GM19395 (cell line): ENCODE measurements around the gene TLX3.
A peak's percentile ranks its signal among the peaks of the same experiment; 100 is the strongest.
"Not testable (repeated sequence)": the region's sequence is repeated elsewhere in the genome, so short reads cannot be mapped to it uniquely, and the experiment has no call there.

ENCODE experiments used
- ATAC-seq: cut with Tn5 transposase; IDR thresholded peaks from one replicate; pipeline ENCODE4 v1.9.1; 2021; ENCODE audit warnings: mild to moderate bottlenecking, moderate library complexity; ENCODE audit not compliant: unreplicated experiment

The TLX3 gene

GRCh38 chr5:171308453-171309275 is at the start of gene TLX3:
TSS of gene TLX3 (plus strand) at chr5:171309248. CDS start at chr5:171309366, 118 bp downstream.
- no peak for ATAC-seq

DNA sequence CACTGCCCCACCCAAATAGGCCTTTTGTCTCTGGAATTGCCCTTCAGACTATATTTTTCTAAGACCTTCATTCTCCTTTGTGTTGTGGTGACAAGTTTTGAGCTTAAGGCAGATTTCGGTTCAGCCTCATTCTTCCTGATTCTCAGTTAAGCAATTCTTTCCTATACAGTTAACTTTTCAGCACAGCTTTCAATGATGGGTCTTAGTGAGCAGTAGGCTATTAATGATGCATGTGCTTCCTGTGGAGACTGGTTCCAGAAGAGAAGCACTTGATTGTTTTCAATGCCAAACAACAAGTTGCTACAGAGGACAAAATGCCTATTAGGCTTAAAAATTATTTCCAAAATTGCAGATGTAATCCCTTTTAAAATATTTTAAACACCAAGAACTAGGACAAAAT is 47.7 kb upstream of the TLX3 start:
- no peak for ATAC-seq

GRCh38 chr5:171261904-171262303 is 47.1 kb upstream of the TLX3 start:
- ATAC-seq, result no peak

DNA sequence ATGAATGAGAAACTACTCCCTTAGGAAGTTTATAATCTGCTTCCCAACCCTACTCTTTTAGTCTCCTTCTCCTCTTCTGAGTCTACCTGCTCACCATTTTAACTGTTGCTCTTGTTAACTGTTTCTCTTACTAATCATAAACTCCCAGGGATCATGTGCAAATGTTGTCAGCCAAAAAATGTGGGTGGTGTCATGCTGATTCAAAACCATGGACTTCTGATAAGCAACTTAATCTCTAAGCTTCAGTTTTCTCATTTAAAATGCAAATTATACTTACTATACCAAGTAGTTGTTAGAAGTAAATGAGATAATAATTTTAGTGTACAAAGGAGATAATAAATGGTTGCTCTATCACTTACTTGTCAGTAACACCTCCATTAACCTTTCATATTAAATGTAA is 45.9 kb upstream of the TLX3 start:
- ATAC-seq, result no peak

DNA sequence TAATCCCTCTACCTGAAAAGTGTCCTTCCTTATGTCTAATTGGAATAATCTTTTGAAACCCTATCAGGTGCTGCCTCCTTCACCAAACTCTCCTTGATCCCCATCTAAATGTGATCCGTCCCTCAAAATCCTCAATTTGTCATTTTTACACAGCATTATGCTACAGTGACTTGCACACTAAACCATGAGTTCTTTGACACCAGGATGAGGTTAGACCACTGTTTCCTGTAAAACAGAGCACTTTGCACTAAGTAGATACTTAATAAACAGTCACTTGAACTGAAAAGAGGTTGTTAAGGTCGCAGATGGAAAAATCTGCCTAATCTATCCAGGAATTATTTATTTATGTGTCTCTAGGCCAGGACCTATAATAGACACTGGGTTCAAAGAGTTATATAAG is 44.2 kb upstream of the TLX3 start:
- no peak for ATAC-seq

- ATAC-seq, result no peak
Observed at GRCh38 chr5:171268700-171269620, 40.1 kb upstream of the TLX3 start.

- ATAC-seq, result no peak
Observed at GRCh38 chr5:171269717-171270116, 39.3 kb upstream of the TLX3 start.

DNA sequence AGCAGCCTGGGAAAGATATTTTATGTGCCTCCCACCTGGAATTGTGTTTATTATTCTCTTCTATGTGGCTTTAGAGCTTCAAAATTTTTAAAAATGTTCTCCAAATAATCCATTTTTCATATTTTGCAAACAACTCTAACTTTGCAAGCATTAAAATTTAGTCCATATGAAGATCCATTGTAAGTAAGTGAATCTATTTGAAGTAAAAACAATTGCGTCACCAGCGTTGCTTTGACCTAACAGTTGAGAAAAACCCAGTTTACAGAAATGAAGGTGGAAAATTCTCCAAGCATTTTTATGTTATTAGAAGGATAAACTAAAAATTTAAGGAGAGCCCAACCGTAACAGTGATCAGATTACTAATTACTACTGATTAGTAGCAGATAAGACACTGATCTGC is 38.9 kb upstream of the TLX3 start:
- ATAC-seq, result no peak

DNA sequence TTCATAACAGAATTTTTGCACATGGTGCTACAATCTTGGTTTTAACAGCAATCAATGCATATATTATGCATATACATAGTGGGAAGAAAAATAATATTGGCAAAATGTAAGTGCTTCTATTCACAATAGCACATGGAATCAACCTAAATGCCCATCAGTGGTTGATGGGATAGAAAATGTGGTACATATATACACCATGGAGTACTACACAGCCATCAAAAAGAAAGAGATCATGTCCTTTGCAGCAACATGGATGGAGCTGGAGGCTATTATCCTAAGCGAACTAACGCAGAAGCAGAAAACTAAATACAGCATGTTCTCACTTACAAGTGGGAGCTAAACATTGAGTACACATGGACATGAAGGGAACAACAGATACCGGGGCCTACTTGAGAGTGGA is 37.2 kb upstream of the TLX3 start:
- no peak for ATAC-seq

GRCh38 chr5:171272996-171273970 is 35.8 kb upstream of the TLX3 start:
- peak; percentile 57 for ATAC-seq

DNA sequence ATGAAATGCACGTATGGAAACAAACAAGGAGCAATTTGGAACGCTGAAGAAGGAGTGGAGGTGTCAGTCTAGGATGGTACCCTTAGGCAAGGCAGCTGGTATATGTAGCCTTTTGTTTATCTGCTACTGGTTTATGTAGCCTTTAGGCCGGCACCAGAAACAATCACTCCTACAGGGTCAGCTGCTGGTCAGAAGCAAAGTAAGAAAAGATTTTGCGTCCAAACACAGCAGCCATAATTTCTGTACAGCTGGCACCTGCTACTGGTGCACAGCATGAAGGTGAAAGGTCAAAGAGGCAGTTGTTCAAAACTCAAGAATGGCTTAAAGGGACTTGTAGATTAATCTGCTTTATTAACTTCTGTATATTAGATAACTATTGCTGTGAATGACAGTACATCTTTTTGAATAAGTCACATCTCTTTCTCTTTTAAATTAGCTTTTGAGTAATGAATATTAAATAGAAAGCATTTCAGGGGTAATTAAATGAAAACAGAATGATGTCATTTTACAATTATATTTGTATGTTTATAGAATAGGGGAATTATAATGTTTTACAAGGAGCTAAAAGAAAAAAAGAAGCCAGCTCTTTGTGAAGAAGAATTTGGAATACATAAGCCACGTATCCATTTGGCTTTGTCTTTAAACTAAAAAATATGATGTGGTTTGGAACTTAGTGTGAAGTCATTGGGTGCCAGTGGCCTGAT is 33.1 kb upstream of the TLX3 start:
- no peak for ATAC-seq

GRCh38 chr5:171283753-171284152 is 25.3 kb upstream of the TLX3 start:
- ATAC-seq, result no peak

GRCh38 chr5:171285465-171285864 is 23.6 kb upstream of the TLX3 start:
- no peak for ATAC-seq

- no peak for ATAC-seq
Observed at GRCh38 chr5:171288066-171288465, 21.0 kb upstream of the TLX3 start.

DNA sequence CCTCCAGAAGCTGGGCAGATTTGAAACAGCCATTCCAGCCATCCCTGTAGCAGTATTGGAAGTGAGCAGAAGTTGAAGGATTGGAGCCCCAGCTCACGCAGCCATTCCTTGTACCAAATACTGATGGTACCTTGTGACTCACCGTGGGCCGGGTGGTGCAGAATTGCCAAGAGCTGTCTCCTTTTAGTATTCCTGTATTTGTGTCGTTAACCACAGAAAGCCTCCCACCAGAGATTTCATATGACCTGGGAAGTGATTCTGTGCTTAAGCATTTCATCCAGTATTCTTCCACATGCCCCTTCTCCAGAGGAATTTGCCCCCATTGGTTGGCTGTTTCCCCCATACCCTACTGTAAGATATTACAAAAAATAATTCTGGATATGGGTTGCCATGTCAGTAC is 17.7 kb upstream of the TLX3 start:
- ATAC-seq, result no peak

- ATAC-seq, result no peak
Observed at GRCh38 chr5:171295299-171295698, 13.7 kb upstream of the TLX3 start.

DNA sequence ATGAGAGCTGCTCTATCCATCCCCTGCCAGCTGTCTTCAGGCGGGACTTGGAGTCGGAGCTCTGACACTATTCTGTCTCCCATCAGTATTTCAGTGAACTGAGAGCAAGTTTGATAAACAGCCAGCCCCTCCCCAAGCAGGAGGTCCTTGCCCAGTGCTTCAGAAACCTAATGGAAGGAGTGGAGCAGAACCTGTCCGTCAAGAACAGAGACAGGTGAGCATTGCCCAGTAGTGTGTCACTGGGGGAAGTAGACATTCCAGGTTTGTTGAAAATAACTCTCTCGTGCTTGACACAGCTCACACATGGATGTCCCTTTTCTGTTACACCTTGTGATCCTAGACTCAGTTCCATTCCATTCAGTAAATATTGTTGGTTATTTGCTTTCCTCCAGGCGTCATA is 13.2 kb upstream of the TLX3 start:
- no peak for ATAC-seq

DNA sequence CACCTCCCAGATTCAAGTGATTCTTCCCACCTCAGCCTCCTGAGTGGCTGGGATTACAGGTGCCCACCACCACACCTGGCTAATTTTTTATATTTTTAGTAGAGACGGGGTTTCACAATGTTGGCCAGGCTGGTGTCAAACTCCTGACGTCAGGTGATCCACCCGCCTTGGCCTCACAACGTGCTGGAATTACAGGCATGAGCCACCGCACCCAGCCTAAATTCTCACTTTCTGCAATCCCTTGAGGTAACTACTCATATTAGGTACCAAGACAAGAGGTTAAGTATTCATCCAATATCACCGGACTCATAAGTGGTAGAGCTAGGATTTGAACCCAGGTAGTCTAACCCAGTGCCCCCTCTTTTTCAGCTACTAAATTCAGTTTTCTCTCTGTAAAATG is 11.1 kb upstream of the TLX3 start:
- ATAC-seq, result not testable (repeated sequence)

- ATAC-seq, result no peak
Observed at GRCh38 chr5:171299228-171299627, 9.8 kb upstream of the TLX3 start.

DNA sequence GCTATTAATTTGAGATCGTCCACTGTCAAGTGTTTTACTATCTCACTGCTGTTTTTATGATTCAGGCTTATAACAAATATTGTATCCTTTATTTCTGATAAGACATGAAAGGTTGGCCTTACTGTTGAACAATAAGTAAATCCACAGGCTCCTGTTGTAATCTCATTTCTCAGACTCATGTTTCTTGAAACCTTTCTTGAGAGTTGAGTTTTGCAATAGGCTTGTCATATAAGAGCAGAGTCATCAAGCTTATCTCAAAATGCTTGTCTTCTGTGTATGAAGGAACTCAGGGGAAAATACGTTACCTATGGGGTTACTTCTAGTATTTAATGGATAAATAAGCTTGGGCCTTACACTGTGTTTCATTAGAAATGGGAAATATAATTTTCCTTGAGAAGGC is 9.2 kb upstream of the TLX3 start:
- ATAC-seq, result no peak
